ENCODE data around the gene PRSS53. TPM values are rescaled to one million over a fixed set of nuclear protein-coding genes. Genes with fewer than 3 reads are reported as not detected.
"Not testable (repeated sequence)": the region's sequence is repeated elsewhere in the genome, so short reads cannot be mapped to it uniquely, and the experiment has no call there.

Gene PRSS53
- total and polyA plus RNA-seq, 2 donors from 2014 or later, result 0.99 to 2.6 TPM

- Histone ChIP-seq H3K9ac (ENCODE audit: low read length in 3 of 3) (no peak overlapping the region), H3K27me3 (ENCODE audit: control insufficient read depth, insufficient read depth, low read length) (no peaks in the 10 kb centered on the region), H3K27ac (ENCODE audit: low read depth in 2 of 2, low read length in 2 of 2) (no peak overlapping the region), H3K4me3 (ENCODE audit: low read length in 3 of 3) (no peak overlapping the region), H3K4me1 (ENCODE audit: control insufficient read depth in 2 of 3, insufficient read depth in 2 of 3, low read depth in 1 of 3, low read length in 3 of 3) (peaks cover 0 to 15% (median 0%) of the 10 kb centered on the region in 3 donors), H3K9me3 (ENCODE audit: control insufficient read depth in 2 of 3, insufficient read depth in 1 of 3, low read length in 3 of 3) (no peaks in the 10 kb centered on the region), H3K36me3 (ENCODE audit: control insufficient read depth in 2 of 3, insufficient read depth in 3 of 3, low read length in 3 of 3) (peaks cover 0 to 16% (median 8%) of the 10 kb centered on the region in 3 donors)
- FAIRE-seq (no peak), DNase-seq (no peak)
- intact Hi-C loops (cut with DNase I), result no loop called here
- no peak for TF ChIP-seq CTCF (IDR thresholded peaks at IDR 0.05; ENCODE audit: borderline replicate concordance, extremely low read depth, insufficient read depth)
Observed at GRCh38 chr16:31107465-31107867, 18.7 kb upstream of the PRSS53 start.

- H3K9me3 ChIP-seq (ENCODE audit: control insufficient read depth in 2 of 3, insufficient read depth in 1 of 3, low read length in 3 of 3), result no peaks in the 10 kb centered on the region
- DNase-seq, result no peak
- no peak for TF ChIP-seq CTCF (IDR thresholded peaks at IDR 0.05; ENCODE audit: borderline replicate concordance, extremely low read depth, insufficient read depth)
- peaks cover 0 to 15% (median 0%) of the 10 kb centered on the region in 3 donors for H3K4me1 ChIP-seq (ENCODE audit: control insufficient read depth in 2 of 3, insufficient read depth in 2 of 3, low read depth in 1 of 3, low read length in 3 of 3)
- no peak for FAIRE-seq
- H3K27ac ChIP-seq (ENCODE audit: low read depth in 2 of 2, low read length in 2 of 2), result no peak overlapping the region
- no peak overlapping the region for H3K4me3 ChIP-seq (ENCODE audit: low read length in 3 of 3)
- intact Hi-C loops (cut with DNase I), result no loop called here
- H3K27me3 ChIP-seq (ENCODE audit: control insufficient read depth, insufficient read depth, low read length), result no peaks in the 10 kb centered on the region
- no peak overlapping the region for H3K9ac ChIP-seq (ENCODE audit: low read length in 3 of 3)
- H3K36me3 ChIP-seq (ENCODE audit: control insufficient read depth in 2 of 3, insufficient read depth in 3 of 3, low read length in 3 of 3), result peaks cover 0 to 12% (median 8%) of the 10 kb centered on the region in 3 donors
Observed at GRCh38 chr16:31106509-31107464, 18.0 kb upstream of the PRSS53 start.

GRCh38 chr16:31105677-31106213 lies 17.0 kb upstream of the PRSS53 start:
- Histone ChIP-seq H3K9me3 (ENCODE audit: control insufficient read depth in 2 of 3, insufficient read depth in 1 of 3, low read length in 3 of 3) (no peaks in the 10 kb centered on the region), H3K36me3 (ENCODE audit: control insufficient read depth in 2 of 3, insufficient read depth in 3 of 3, low read length in 3 of 3) (peaks cover 0 to 9% (median 0%) of the 10 kb centered on the region in 3 donors), H3K4me1 (ENCODE audit: control insufficient read depth in 2 of 3, insufficient read depth in 2 of 3, low read depth in 1 of 3, low read length in 3 of 3) (peaks cover 0 to 15% (median 0%) of the 10 kb centered on the region in 3 donors), H3K9ac (ENCODE audit: low read length in 3 of 3) (no peak overlapping the region), H3K4me3 (ENCODE audit: low read length in 3 of 3) (peak overlapping the region in 1 of 3 donors; percentile 32), H3K27me3 (ENCODE audit: control insufficient read depth, insufficient read depth, low read length) (no peaks in the 10 kb centered on the region), H3K27ac (ENCODE audit: low read depth in 2 of 2, low read length in 2 of 2) (peak overlapping the region; percentile 28 to 57)
- peak; percentile 77 for TF ChIP-seq CTCF (IDR thresholded peaks at IDR 0.05; ENCODE audit: borderline replicate concordance, extremely low read depth, insufficient read depth)
- intact Hi-C loops (cut with DNase I), result no loop called here
- FAIRE-seq (no peak), DNase-seq (peak; percentile 56 to 93 (median 82))

- intact Hi-C loops (cut with DNase I); H3K36me3 ChIP-seq (ENCODE audit: control insufficient read depth in 2 of 3, insufficient read depth in 3 of 3, low read length in 3 of 3); H3K4me3 ChIP-seq (ENCODE audit: low read length in 3 of 3); FAIRE-seq; H3K9me3 ChIP-seq (ENCODE audit: control insufficient read depth in 2 of 3, insufficient read depth in 1 of 3, low read length in 3 of 3); H3K27me3 ChIP-seq (ENCODE audit: control insufficient read depth, insufficient read depth, low read length); H3K9ac ChIP-seq (ENCODE audit: low read length in 3 of 3); H3K4me1 ChIP-seq (ENCODE audit: control insufficient read depth in 2 of 3, insufficient read depth in 2 of 3, low read depth in 1 of 3, low read length in 3 of 3); H3K27ac ChIP-seq (ENCODE audit: low read depth in 2 of 2, low read length in 2 of 2): not testable (repeated sequence)
- DNase-seq, result peak in 2 of 5 donors; percentile 32 to 54
Observed at GRCh38 chr16:31100876-31101641, 12.3 kb upstream of the PRSS53 start.

All from kidney (tissue), 14 donors.